ENCODE data around the gene MED13L.

MED13L gene

GRCh38 chr12:116157845-116158267, 119.6 kb downstream of the MED13L start:
- DNase-seq (ENCODE audit: low spot score in 2 of 2), result no peak
- H3K36me3 ChIP-seq (replicated peaks), result no peaks in the 10 kb centered on the region
- H3K4me3 ChIP-seq, result no peak overlapping the region
- no peaks in the 10 kb centered on the region for H3K9me3 ChIP-seq
- H3K4me1 ChIP-seq, result peaks cover 74% of the 10 kb centered on the region
- in situ Hi-C loops (cut with MboI; ENCODE audit: low sequenced_read_pairs), result no loop called here
- H3K27me3 ChIP-seq (ENCODE audit: low read depth), result no peaks in the 10 kb centered on the region

GRCh38 chr12:116156614-116157013, 120.9 kb downstream of the MED13L start:
- in situ Hi-C loops (cut with MboI; ENCODE audit: low sequenced_read_pairs), result no loop called here
- DNase-seq (ENCODE audit: low spot score in 2 of 2), result no peak
- peaks cover 71% of the 10 kb centered on the region for H3K4me1 ChIP-seq
- H3K36me3 ChIP-seq (replicated peaks), result no peaks in the 10 kb centered on the region
- no peak overlapping the region for H3K4me3 ChIP-seq
- H3K27me3 ChIP-seq (ENCODE audit: low read depth), result no peaks in the 10 kb centered on the region
- H3K9me3 ChIP-seq, result no peaks in the 10 kb centered on the region

GRCh38 chr12:116155383-116155782, 122.1 kb downstream of the MED13L start:
- H3K4me1 ChIP-seq, result peaks cover 66% of the 10 kb centered on the region
- no peak overlapping the region for H3K4me3 ChIP-seq
- H3K9me3 ChIP-seq, result no peaks in the 10 kb centered on the region
- H3K36me3 ChIP-seq (replicated peaks), result no peaks in the 10 kb centered on the region
- in situ Hi-C loops (cut with MboI; ENCODE audit: low sequenced_read_pairs), result no loop called here
- H3K27me3 ChIP-seq (ENCODE audit: low read depth), result no peaks in the 10 kb centered on the region
- no peak for DNase-seq (ENCODE audit: low spot score in 2 of 2)

- no peak overlapping the region for H3K4me3 ChIP-seq
- H3K9me3 ChIP-seq, result no peaks in the 10 kb centered on the region
- peaks cover 53% of the 10 kb centered on the region for H3K4me1 ChIP-seq
- in situ Hi-C loops (cut with MboI; ENCODE audit: low sequenced_read_pairs), result no loop called here
- DNase-seq (ENCODE audit: low spot score in 2 of 2), result peak; percentile 42 to 97
- no peaks in the 10 kb centered on the region for H3K27me3 ChIP-seq (ENCODE audit: low read depth)
- no peaks in the 10 kb centered on the region for H3K36me3 ChIP-seq (replicated peaks)
Observed at GRCh38 chr12:116153983-116154382, 123.5 kb downstream of the MED13L start.

- in situ Hi-C loops (cut with MboI; ENCODE audit: low sequenced_read_pairs), result no loop called here
- H3K9me3 ChIP-seq, result no peaks in the 10 kb centered on the region
- DNase-seq (ENCODE audit: low spot score in 2 of 2), result no peak
Observed at GRCh38 chr12:116153113-116153512, 124.4 kb downstream of the MED13L start.

GRCh38 chr12:116152268-116152667, 125.2 kb downstream of the MED13L start:
- H3K9me3 ChIP-seq, result no peaks in the 10 kb centered on the region
- H3K27me3 ChIP-seq (ENCODE audit: low read depth), result no peaks in the 10 kb centered on the region
- no peaks in the 10 kb centered on the region for H3K36me3 ChIP-seq (replicated peaks)
- in situ Hi-C loops (cut with MboI; ENCODE audit: low sequenced_read_pairs), result no loop called here
- no peak overlapping the region for H3K4me3 ChIP-seq
- no peak for DNase-seq (ENCODE audit: low spot score in 2 of 2)
- peaks cover 41% of the 10 kb centered on the region for H3K4me1 ChIP-seq

More at GRCh38 chr12:116153113-116153512, 124.4 kb downstream of the MED13L start:
- Histone ChIP-seq H3K27me3 (ENCODE audit: low read depth) (no peaks in the 10 kb centered on the region), H3K36me3 (replicated peaks) (no peaks in the 10 kb centered on the region), H3K4me3 (no peak overlapping the region), H3K4me1 (peaks cover 45% of the 10 kb centered on the region)

- Histone ChIP-seq H3K4me1 (peaks cover 42% of the 10 kb centered on the region), H3K36me3 (replicated peaks) (no peaks in the 10 kb centered on the region), H3K27me3 (ENCODE audit: low read depth) (no peaks in the 10 kb centered on the region), H3K9me3 (no peaks in the 10 kb centered on the region), H3K4me3 (no peak overlapping the region)
- DNase-seq (ENCODE audit: low spot score in 2 of 2), result no peak
- in situ Hi-C loops (cut with MboI; ENCODE audit: low sequenced_read_pairs), result no loop called here
Observed at GRCh38 chr12:116150452-116150851, 127.0 kb downstream of the MED13L start.

GRCh38 chr12:116150001-116150400, 127.5 kb downstream of the MED13L start:
- Histone ChIP-seq H3K36me3 (replicated peaks) (no peaks in the 10 kb centered on the region), H3K9me3 (no peaks in the 10 kb centered on the region), H3K4me3 (no peak overlapping the region), H3K4me1 (peaks cover 38% of the 10 kb centered on the region), H3K27me3 (ENCODE audit: low read depth) (no peaks in the 10 kb centered on the region)
- in situ Hi-C loops (cut with MboI; ENCODE audit: low sequenced_read_pairs), result no loop called here
- DNase-seq (ENCODE audit: low spot score in 2 of 2), result no peak

GRCh38 chr12:116148844-116149243, 128.6 kb downstream of the MED13L start:
- in situ Hi-C loops (cut with MboI; ENCODE audit: low sequenced_read_pairs), result no loop called here
- no peak for DNase-seq (ENCODE audit: low spot score in 2 of 2)
- no peaks in the 10 kb centered on the region for H3K9me3 ChIP-seq
- H3K4me1 ChIP-seq, result peaks cover 29% of the 10 kb centered on the region
- H3K27me3 ChIP-seq (ENCODE audit: low read depth), result no peaks in the 10 kb centered on the region
- H3K4me3 ChIP-seq, result no peak overlapping the region
- no peaks in the 10 kb centered on the region for H3K36me3 ChIP-seq (replicated peaks)

GRCh38 chr12:116146386-116146785, 131.1 kb downstream of the MED13L start:
- in situ Hi-C loops (cut with MboI; ENCODE audit: low sequenced_read_pairs), result no loop called here
- Histone ChIP-seq H3K36me3 (replicated peaks) (no peaks in the 10 kb centered on the region), H3K9me3 (no peaks in the 10 kb centered on the region), H3K27me3 (ENCODE audit: low read depth) (no peaks in the 10 kb centered on the region), H3K4me1 (peaks cover 10% of the 10 kb centered on the region), H3K4me3 (no peak overlapping the region)
- DNase-seq (ENCODE audit: low spot score in 2 of 2), result no peak

GRCh38 chr12:116145451-116145850, 132.0 kb downstream of the MED13L start:
- Histone ChIP-seq H3K9me3 (no peaks in the 10 kb centered on the region), H3K27me3 (ENCODE audit: low read depth) (no peaks in the 10 kb centered on the region), H3K4me3 (no peak overlapping the region), H3K36me3 (replicated peaks) (no peaks in the 10 kb centered on the region), H3K4me1 (peaks cover 7% of the 10 kb centered on the region)
- no peak for DNase-seq (ENCODE audit: low spot score in 2 of 2)
- in situ Hi-C loops (cut with MboI; ENCODE audit: low sequenced_read_pairs), result no loop called here

GRCh38 chr12:116144384-116144783, 133.1 kb downstream of the MED13L start:
- no peak overlapping the region for H3K4me3 ChIP-seq
- H3K9me3 ChIP-seq, result no peaks in the 10 kb centered on the region
- DNase-seq (ENCODE audit: low spot score in 2 of 2), result no peak
- no peaks in the 10 kb centered on the region for H3K27me3 ChIP-seq (ENCODE audit: low read depth)
- in situ Hi-C loops (cut with MboI; ENCODE audit: low sequenced_read_pairs), result no loop called here
- H3K36me3 ChIP-seq (replicated peaks), result no peaks in the 10 kb centered on the region
- peaks cover 15% of the 10 kb centered on the region for H3K4me1 ChIP-seq

GRCh38 chr12:116143909-116144308, 133.6 kb downstream of the MED13L start:
- Histone ChIP-seq H3K4me3 (no peak overlapping the region), H3K4me1 (peaks cover 20% of the 10 kb centered on the region), H3K36me3 (replicated peaks) (no peaks in the 10 kb centered on the region), H3K27me3 (ENCODE audit: low read depth) (no peaks in the 10 kb centered on the region), H3K9me3 (no peaks in the 10 kb centered on the region)
- in situ Hi-C loops (cut with MboI; ENCODE audit: low sequenced_read_pairs), result no loop called here
- no peak for DNase-seq (ENCODE audit: low spot score in 2 of 2)

- Histone ChIP-seq H3K4me1 (peaks cover 21% of the 10 kb centered on the region), H3K27me3 (ENCODE audit: low read depth) (no peaks in the 10 kb centered on the region), H3K9me3 (no peaks in the 10 kb centered on the region), H3K4me3 (no peak overlapping the region), H3K36me3 (replicated peaks) (no peaks in the 10 kb centered on the region)
- DNase-seq (ENCODE audit: low spot score in 2 of 2), result no peak
- in situ Hi-C loops (cut with MboI; ENCODE audit: low sequenced_read_pairs), result no loop called here
Observed at GRCh38 chr12:116142936-116143898, 134.3 kb downstream of the MED13L start.
